ENCODE data around the gene PCP4. TPM values are rescaled to one million over a fixed set of nuclear protein-coding genes. Genes with fewer than 3 reads are reported as not detected.

Gene PCP4
- total RNA-seq, 1 donor from 2014 or later: not detected

DNA sequence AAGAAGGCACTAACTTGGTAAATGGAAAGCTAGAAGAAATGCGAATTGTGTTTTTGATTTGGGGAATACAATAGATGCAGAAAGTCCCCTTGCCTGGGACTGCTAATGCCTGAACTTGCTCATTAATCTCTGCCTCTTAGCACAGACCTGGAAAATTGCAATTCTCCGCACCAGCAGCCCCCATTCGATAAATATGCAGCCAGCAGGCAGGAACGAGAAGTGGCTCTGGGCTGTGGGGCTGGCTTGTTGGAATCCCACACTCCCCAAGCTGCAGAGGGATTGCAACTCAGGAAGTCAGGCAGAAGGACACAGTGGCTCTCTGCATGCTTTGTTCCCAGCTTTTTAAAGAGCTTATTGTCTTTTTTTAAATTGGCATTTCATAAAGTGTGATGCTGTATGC is 51.3 kb downstream of the PCP4 start:
- H3K36me3 ChIP-seq: no peaks in the 10 kb centered on the region
- H3K27me3 ChIP-seq: no peaks in the 10 kb centered on the region
- intact Hi-C loops (cut with DNase I): no loop called here
- TF ChIP-seq, protein P1, sequence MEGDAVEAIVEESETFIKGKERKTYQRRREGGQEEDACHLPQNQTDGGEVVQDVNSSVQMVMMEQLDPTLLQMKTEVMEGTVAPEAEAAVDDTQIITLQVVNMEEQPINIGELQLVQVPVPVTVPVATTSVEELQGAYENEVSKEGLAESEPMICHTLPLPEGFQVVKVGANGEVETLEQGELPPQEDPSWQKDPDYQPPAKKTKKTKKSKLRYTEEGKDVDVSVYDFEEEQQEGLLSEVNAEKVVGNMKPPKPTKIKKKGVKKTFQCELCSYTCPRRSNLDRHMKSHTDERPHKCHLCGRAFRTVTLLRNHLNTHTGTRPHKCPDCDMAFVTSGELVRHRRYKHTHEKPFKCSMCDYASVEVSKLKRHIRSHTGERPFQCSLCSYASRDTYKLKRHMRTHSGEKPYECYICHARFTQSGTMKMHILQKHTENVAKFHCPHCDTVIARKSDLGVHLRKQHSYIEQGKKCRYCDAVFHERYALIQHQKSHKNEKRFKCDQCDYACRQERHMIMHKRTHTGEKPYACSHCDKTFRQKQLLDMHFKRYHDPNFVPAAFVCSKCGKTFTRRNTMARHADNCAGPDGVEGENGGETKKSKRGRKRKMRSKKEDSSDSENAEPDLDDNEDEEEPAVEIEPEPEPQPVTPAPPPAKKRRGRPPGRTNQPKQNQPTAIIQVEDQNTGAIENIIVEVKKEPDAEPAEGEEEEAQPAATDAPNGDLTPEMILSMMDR (IDR thresholded peaks at IDR 0.05): no peak
- H3K27ac ChIP-seq: no peak overlapping the region
- H3K9me3 ChIP-seq: no peaks in the 10 kb centered on the region
- H3K4me1 ChIP-seq: no peaks in the 10 kb centered on the region
- DNase-seq (ENCODE audit: low spot score in 2 of 2): no peak
- no peak overlapping the region for H3K4me3 ChIP-seq

DNA sequence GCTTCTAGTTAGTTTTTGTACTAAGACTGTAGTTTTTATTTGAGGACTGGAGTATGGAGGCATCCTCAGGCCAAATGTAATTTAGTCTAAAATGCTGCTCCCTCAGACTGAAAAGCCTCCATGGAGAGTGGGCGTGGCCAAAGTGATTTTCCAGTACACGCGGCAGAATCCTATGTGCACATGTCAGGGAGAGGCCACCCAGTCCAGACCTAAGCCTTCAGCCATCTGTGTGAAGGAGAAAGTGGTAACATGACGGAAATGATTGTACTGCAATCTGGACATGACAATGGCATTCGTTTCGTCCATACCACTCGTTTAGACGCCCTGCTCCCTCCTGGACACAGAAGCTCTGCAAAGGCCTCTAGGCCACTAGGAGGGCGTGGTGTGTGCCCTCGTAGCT is 56.2 kb downstream of the PCP4 start:
- Histone ChIP-seq H3K4me1 (no peaks in the 10 kb centered on the region), H3K4me3 (no peak overlapping the region), H3K27me3 (no peaks in the 10 kb centered on the region), H3K9me3 (no peaks in the 10 kb centered on the region), H3K27ac (no peak overlapping the region), H3K36me3 (no peaks in the 10 kb centered on the region)
- intact Hi-C loops (cut with DNase I): no loop called here
- DNase-seq (ENCODE audit: low spot score in 2 of 2): no peak
- TF ChIP-seq, protein P1 (IDR thresholded peaks at IDR 0.05): no peak

DNA sequence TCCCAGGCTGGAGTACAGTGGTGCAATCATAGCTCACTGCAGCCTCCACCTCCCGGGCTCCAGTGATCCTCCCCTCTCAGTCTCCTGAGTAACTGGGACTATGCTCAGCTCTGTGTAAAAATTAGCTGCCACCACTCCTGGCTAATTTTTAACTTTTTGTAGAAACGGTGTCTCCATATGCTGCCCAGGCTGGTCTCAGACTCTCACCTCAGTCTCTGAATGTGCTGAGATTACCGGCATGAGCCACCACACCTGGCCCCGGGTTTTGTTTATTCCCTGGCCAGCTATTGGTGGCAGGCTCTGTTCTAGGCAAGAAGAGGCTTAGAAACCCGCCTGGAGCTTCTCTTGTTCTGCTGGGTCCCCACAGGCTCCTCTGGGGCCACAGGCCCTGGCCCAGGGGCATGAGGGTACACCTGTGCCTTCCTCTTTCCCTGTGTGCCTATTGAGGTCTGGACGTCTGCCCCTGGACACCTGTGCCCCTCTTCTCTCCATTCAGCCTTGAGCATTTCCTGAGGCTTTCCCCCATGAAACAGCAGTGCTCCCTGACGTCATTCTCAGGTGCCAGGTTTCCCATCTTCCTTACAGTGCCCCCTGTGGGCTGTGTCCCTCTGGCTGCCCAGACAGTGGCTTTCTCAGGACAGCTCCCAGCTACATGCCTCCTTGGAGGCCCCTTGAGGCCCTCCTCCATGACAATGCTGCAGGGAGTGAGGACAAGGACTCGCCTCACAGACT is 57.5 kb downstream of the PCP4 start:
- H3K9me3 ChIP-seq: no peaks in the 10 kb centered on the region
- no peak overlapping the region for H3K4me3 ChIP-seq
- no peak for DNase-seq (ENCODE audit: low spot score in 2 of 2)
- no peaks in the 10 kb centered on the region for H3K27me3 ChIP-seq
- TF ChIP-seq, protein P1 (IDR thresholded peaks at IDR 0.05): no peak
- no peaks in the 10 kb centered on the region for H3K4me1 ChIP-seq
- intact Hi-C loops (cut with DNase I): no loop called here
- H3K27ac ChIP-seq: no peak overlapping the region
- no peaks in the 10 kb centered on the region for H3K36me3 ChIP-seq

DNA sequence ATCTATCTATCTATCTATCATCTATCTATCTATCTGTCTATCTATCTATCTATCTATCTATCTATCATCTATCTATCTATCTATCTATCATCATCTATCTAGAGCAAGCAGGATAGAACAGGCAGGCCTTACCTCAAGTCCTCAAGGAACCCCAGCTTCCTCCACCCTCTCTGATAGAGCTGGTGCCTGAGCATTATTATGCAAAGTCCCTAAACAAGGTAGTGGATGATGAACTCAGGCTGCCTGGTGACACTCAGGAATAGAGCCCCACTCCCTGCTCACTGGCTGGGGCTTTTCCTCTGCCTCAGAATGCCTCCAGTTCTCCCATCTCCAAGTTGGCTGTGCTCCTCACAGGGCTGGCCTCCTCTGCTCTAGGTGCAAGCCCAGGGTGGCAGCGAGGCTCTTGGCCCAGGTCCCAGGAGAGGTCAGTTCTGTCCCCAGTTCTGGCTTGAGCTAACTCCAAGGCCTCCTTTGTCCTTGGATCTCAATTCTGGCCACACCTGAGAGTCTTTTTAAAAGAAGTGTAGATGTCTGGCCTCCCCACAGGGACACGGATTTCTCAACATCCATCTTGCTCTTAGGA is 60.2 kb downstream of the PCP4 start:
- DNase-seq (ENCODE audit: low spot score in 2 of 2): no peak
- no peaks in the 10 kb centered on the region for H3K9me3 ChIP-seq
- H3K27ac ChIP-seq: no peak overlapping the region
- no peaks in the 10 kb centered on the region for H3K27me3 ChIP-seq
- H3K36me3 ChIP-seq: no peaks in the 10 kb centered on the region
- TF ChIP-seq, protein P1 (IDR thresholded peaks at IDR 0.05): no peak
- intact Hi-C loops (cut with DNase I): no loop called here
- no peaks in the 10 kb centered on the region for H3K4me1 ChIP-seq
- H3K4me3 ChIP-seq: no peak overlapping the region

DNA sequence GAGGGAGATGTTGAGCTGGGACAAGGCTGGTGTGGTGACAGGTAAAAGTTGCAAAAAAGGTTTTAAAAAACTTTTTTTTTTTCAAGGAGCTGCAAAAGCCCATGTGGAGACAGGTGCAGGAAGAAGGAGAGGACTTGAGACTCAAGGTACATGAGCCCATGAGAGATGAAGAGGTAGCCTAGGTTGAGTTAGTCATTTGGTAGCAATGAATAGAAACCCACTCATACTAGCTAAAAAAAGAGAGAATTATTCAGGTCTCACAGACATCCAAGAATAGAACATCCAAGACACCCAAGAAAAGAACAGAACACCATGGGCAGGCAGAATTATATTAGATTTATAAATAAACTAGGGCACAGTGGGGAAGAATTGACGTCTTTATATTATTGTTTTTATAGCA is 65.1 kb downstream of the PCP4 start:
- intact Hi-C loops (cut with DNase I): no loop called here
- TF ChIP-seq, protein P1 (IDR thresholded peaks at IDR 0.05): no peak
- no peaks in the 10 kb centered on the region for H3K9me3 ChIP-seq
- no peak overlapping the region for H3K27ac ChIP-seq
- no peaks in the 10 kb centered on the region for H3K36me3 ChIP-seq
- DNase-seq (ENCODE audit: low spot score in 2 of 2): no peak
- H3K27me3 ChIP-seq: no peaks in the 10 kb centered on the region
- no peak overlapping the region for H3K4me3 ChIP-seq
- H3K4me1 ChIP-seq: no peaks in the 10 kb centered on the region
